SJSA1 (cell line): ENCODE data around the gene PFKP. TPM values are rescaled to one million over a fixed set of nuclear protein-coding genes. Genes with fewer than 3 reads are reported as not detected.
A peak's percentile ranks its signal among the peaks of the same experiment; 100 is the strongest.
"Not testable (repeated sequence)": the region's sequence is repeated elsewhere in the genome, so short reads cannot be mapped to it uniquely, and the experiment has no call there.

Source experiments
- DNase-seq, 2 experiments: peaks; one replicate each; pipeline ENCODE4 v3.0.0-alpha.2; 2015 to 2020; ENCODE audit warnings: low spot score in 2 of 2, low read depth in 1 of 2
- H3K27ac ChIP-seq: fragments of 250-450 bp; sonication (Bioruptor Pico); 2 replicates; pipeline ENCODE4 v1.5.1; 2020; ENCODE audit warnings: mild to moderate bottlenecking, moderate library complexity
- H3K27me3 ChIP-seq: fragments of 250-450 bp; sonication (Bioruptor Pico); replicated peaks from 2 replicates; pipeline ENCODE4 v1.5.1; 2020; ENCODE audit warnings: mild to moderate bottlenecking, moderate library complexity
- H3K36me3 ChIP-seq: fragments of 250-450 bp; sonication (Bioruptor Pico); 2 replicates; pipeline ENCODE4 v1.5.1; 2020; ENCODE audit warnings: mild to moderate bottlenecking
- H3K4me1 ChIP-seq: fragments of 250-450 bp; sonication (Bioruptor Pico); replicated peaks from 2 replicates; pipeline ENCODE4 v1.6.1; 2021; ENCODE audit warnings: mild to moderate bottlenecking
- H3K4me3 ChIP-seq: fragments of 250-450 bp; sonication (Bioruptor Pico); 2 replicates; pipeline ENCODE4 v1.5.1; 2020; ENCODE audit warnings: mild to moderate bottlenecking
- H3K9me3 ChIP-seq: fragments of 250-450 bp; sonication (Bioruptor Pico); replicated peaks from 2 replicates; pipeline ENCODE4 v1.5.1; 2020; ENCODE audit warnings: mild to moderate bottlenecking
- total RNA-seq: library from RNA; depleted of rRNA; stranded (reverse); fragments of >200 nt; shearing (Covaris generic); gene quantifications from 2 replicates; pipeline ENCODE4 v1.2.3, GENCODE V29; 2014

PFKP gene
- total RNA-seq, 1 experiment from 2014 or later, result 604 TPM

DNA sequence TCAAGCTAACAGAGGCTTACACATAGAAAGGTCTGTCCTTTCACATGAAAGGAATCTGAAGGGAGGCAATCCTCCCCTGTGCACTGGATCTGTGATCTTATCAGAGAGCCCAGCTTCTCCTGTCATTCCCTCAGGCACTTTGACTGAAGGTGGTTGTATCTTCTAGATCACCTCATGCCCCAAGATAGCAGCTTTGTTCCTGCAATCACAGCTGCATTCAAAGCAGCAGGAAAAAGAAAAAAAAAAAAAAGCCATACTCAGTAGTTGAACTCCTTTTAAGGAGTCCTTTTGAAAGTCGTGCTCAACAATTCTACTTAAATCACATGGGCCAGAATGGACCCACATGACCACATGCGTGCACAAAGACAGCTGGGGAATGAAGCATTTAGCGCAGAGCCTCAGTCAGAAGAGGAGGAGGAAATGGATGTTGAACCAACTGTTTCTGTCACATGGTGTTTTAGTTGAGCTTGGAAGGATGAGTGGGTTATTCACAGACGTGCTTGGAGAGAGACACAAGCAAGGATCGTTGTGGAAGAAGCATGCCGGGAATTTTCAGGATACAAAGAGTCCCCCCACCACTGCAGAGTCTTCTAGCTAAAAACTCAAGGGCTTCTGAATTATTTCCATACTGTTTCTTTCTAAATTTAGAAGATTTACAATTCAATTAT lies 13.0 kb upstream of the PFKP start:
- H3K9me3 ChIP-seq, result no peaks in the 10 kb centered on the region
- H3K4me1 ChIP-seq, result peaks cover 30% of the 10 kb centered on the region
- peak overlapping the region; percentile 17; the same call in 1 of the 2 replicates for H3K27ac ChIP-seq
- no peak for DNase-seq
- no peak overlapping the region for H3K4me3 ChIP-seq
- H3K27me3 ChIP-seq, result no peaks in the 10 kb centered on the region
- H3K36me3 ChIP-seq, result no peaks in the 10 kb centered on the region

GRCh38 chr10:3054851-3055199 lies 12.5 kb upstream of the PFKP start:
- no peak for DNase-seq
- peak overlapping the region; percentile 17; the same call in 1 of the 2 replicates for H3K27ac ChIP-seq
- H3K36me3 ChIP-seq, result no peaks in the 10 kb centered on the region
- H3K4me1 ChIP-seq, result peaks cover 29% of the 10 kb centered on the region
- no peaks in the 10 kb centered on the region for H3K27me3 ChIP-seq
- H3K9me3 ChIP-seq, result no peaks in the 10 kb centered on the region
- no peak overlapping the region for H3K4me3 ChIP-seq

GRCh38 chr10:3056280-3057037 lies 10.9 kb upstream of the PFKP start:
- Histone ChIP-seq H3K9me3 (no peaks in the 10 kb centered on the region), H3K36me3 (no peaks in the 10 kb centered on the region), H3K27me3 (no peaks in the 10 kb centered on the region), H3K4me1 (peaks cover 29% of the 10 kb centered on the region), H3K4me3 (no peak overlapping the region), H3K27ac (peak overlapping the region; percentile 19; the same call in 1 of the 2 replicates)
- DNase-seq, result no peak

- no peak for DNase-seq
- Histone ChIP-seq H3K27ac (no peak overlapping the region), H3K36me3 (no peaks in the 10 kb centered on the region), H3K27me3 (no peaks in the 10 kb centered on the region), H3K4me3 (no peak overlapping the region), H3K9me3 (no peaks in the 10 kb centered on the region), H3K4me1 (peaks cover 29% of the 10 kb centered on the region)
Measured at GRCh38 chr10:3057946-3058345, 9.4 kb upstream of the PFKP start.

- Histone ChIP-seq H3K36me3 (no peaks in the 10 kb centered on the region), H3K4me3 (no peak overlapping the region), H3K27me3 (no peaks in the 10 kb centered on the region), H3K4me1 (peaks cover 16% of the 10 kb centered on the region), H3K27ac (no peak overlapping the region), H3K9me3 (no peaks in the 10 kb centered on the region)
- no peak for DNase-seq
Measured at GRCh38 chr10:3059974-3060373, 7.4 kb upstream of the PFKP start.

DNA sequence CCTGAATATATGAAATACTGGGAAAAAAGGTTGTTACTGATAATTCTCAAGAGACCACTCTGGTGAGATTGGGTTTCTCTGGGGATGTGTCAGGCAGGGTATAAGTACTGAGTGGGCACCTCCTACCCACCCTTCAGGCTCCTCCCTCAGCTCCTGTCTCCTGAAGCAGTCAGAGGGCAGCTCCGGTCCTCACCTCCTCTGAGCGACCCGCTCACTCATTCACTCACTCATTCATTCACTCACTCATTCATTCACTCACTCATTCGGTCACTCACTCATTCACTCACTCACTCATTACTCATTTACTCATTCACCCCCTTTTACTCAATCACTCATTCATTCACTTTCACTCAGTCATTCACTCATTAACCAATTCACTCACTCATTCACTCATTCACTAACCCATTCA lies 6.9 kb upstream of the PFKP start:
- DNase-seq, result no peak
- H3K4me1 ChIP-seq, result peaks cover 11% of the 10 kb centered on the region
- H3K9me3 ChIP-seq, result no peaks in the 10 kb centered on the region
- H3K27ac ChIP-seq, result no peak overlapping the region
- H3K36me3 ChIP-seq, result no peaks in the 10 kb centered on the region
- no peak overlapping the region for H3K4me3 ChIP-seq
- H3K27me3 ChIP-seq, result no peaks in the 10 kb centered on the region

- not testable (repeated sequence) for H3K4me1 ChIP-seq, H3K27ac ChIP-seq, H3K9me3 ChIP-seq, H3K4me3 ChIP-seq, H3K27me3 ChIP-seq, DNase-seq, H3K36me3 ChIP-seq
Measured at GRCh38 chr10:3061323-3061898, 5.9 kb upstream of the PFKP start.

GRCh38 chr10:3062502-3063186 lies 4.7 kb upstream of the PFKP start:
- H3K4me3 ChIP-seq, result no peak overlapping the region
- H3K27ac ChIP-seq, result no peak overlapping the region
- H3K36me3 ChIP-seq, result peaks cover 2% of the 10 kb centered on the region; the same call in 1 of the 2 replicates
- H3K9me3 ChIP-seq, result no peaks in the 10 kb centered on the region
- no peaks in the 10 kb centered on the region for H3K27me3 ChIP-seq
- peaks cover 7% of the 10 kb centered on the region; the same call in 1 of the 2 replicates for H3K4me1 ChIP-seq
- no peak for DNase-seq

- H3K27me3 ChIP-seq, result no peaks in the 10 kb centered on the region
- H3K4me1 ChIP-seq, result peaks cover 13% of the 10 kb centered on the region
- no peaks in the 10 kb centered on the region for H3K9me3 ChIP-seq
- H3K27ac ChIP-seq, result no peak overlapping the region
- no peak for DNase-seq
- H3K36me3 ChIP-seq, result peaks cover 18% of the 10 kb centered on the region
- H3K4me3 ChIP-seq, result no peak overlapping the region
Measured at GRCh38 chr10:3064423-3064822, 2.9 kb upstream of the PFKP start.

DNA sequence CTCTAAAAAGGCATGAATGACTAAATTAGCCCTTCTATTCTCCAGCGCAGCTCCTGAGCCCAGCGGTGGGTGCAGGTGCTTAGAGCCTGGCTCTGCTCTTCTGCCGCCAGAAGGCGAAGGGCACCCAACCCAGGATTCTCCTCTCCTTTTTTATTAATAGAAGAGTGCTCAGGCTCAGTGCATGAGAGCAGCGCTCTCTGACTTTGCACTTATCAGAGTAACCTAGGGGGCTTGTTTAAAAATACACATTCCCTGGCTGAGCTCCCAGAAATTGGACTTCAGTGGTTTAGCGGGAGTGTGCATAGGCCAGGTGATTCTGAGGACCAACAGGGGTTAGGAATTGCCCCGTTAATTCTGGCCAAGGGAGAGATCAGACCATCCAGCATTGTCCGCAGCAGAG lies 1.7 kb upstream of the PFKP start:
- Histone ChIP-seq H3K4me3 (no peak overlapping the region), H3K27ac (no peak overlapping the region), H3K27me3 (no peaks in the 10 kb centered on the region), H3K9me3 (no peaks in the 10 kb centered on the region), H3K36me3 (peaks cover 30% of the 10 kb centered on the region), H3K4me1 (peaks cover 25% of the 10 kb centered on the region)
- no peak for DNase-seq

- Histone ChIP-seq H3K4me1 (peaks cover 34% of the 10 kb centered on the region), H3K9me3 (no peaks in the 10 kb centered on the region), H3K27me3 (no peaks in the 10 kb centered on the region), H3K4me3 (peak overlapping the region; percentile 78), H3K36me3 (peaks cover 36% of the 10 kb centered on the region), H3K27ac (no peak overlapping the region)
- peak in 1 of 2 experiments; percentile 40 for DNase-seq
Measured at GRCh38 chr10:3066317-3067117, 831 bp upstream of the PFKP start.

- Histone ChIP-seq H3K9me3 (no peaks in the 10 kb centered on the region), H3K36me3 (peaks cover 49% of the 10 kb centered on the region), H3K4me1 (peaks cover 47% of the 10 kb centered on the region), H3K27ac (peak overlapping the region; percentile 36), H3K27me3 (no peaks in the 10 kb centered on the region), H3K4me3 (peak overlapping the region; percentile 78)
- DNase-seq, result no peak
Measured at GRCh38 chr10:3067859-3068179, 471 bp downstream of the PFKP start.

DNA sequence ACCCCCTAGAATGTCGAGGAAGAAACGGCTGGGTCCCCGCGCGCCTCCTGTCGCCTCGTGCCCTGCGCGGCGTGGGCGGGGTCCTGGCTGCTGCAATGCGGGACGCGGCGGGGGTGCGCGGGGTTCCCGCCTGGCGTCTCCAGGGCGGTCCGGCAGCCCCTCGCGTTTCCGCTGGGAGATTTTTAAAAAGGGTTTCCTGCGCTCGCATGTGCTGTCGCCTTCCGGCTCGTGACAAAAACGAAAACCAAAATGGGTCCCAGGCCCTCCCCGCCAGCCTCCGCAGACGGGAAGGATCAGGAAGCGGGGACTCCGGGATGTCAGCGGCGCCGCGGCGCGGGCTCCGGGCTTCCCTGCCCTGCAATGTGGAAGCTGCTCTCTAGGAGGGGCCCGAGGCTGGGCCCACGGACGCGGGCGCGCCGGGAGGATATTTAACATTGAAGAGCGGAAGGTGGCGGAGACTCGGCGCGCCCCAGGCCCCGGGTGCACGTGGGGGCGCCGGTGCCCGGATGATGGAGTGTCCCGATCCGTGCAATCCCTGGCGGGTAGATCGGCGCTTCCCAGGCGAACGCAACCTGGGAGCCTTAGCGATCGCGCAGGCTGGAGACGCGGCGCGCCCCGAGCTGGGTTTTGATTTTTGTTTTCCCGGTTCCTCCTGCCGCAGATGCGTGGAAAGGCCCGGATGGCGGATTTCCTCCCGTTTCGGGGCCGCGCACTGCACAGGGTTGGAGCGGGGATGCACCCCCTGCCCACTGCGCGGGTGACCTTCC lies 1.0 kb downstream of the PFKP start:
- peaks cover 54% of the 10 kb centered on the region for H3K36me3 ChIP-seq
- peak overlapping the region; percentile 78 for H3K4me3 ChIP-seq
- H3K27me3 ChIP-seq, result no peaks in the 10 kb centered on the region
- DNase-seq, result peak; percentile 67 to 74
- H3K9me3 ChIP-seq, result no peaks in the 10 kb centered on the region
- peaks cover 52% of the 10 kb centered on the region for H3K4me1 ChIP-seq
- H3K27ac ChIP-seq, result peak overlapping the region; percentile 36
